A673 (cell line): ENCODE results near the gene TTC28. TPM values are rescaled to one million over a fixed set of nuclear protein-coding genes. Genes with fewer than 3 reads are reported as not detected.

Experiments
- BruUV-seq: library from RNA; stranded (reverse); fragments of 400-500 nt; replicated peaks from 2 replicates; lab custom pipeline; 2021; lab: Mats Ljungman, UMichigan
- CTCF ChIA-PET: fragments of 300-600 bp; sonication (Branson Sonifier 250); formaldehyde crosslinking; loops from one replicate; lab custom pipeline; 2022; ENCODE audit warnings: antibody characterized with exemption; lab: Charles Lee
- POLR2A ChIA-PET: fragments of 300-600 bp; sonication (Branson Sonifier 250); formaldehyde crosslinking; loops from one replicate; lab custom pipeline; 2022; ENCODE audit warnings: antibody characterized with exemption; ENCODE audit not compliant: low non-redundant PET; lab: Charles Lee
- DNase-seq: peaks from one replicate; pipeline ENCODE4 v3.0.0-alpha.2; 2015; ENCODE audit warnings: low spot score
- H3K27ac ChIP-seq: fragments of 200-600 bp; sonication (generic); 2 replicates; pipeline ENCODE4 v1.5.1; 2016; ENCODE audit warnings: mixed run types, low read depth, mild to moderate bottlenecking, mixed read lengths, antibody characterized with exemption, low read length; ENCODE audit not compliant: poor library complexity, severe bottlenecking
- H3K27me3 ChIP-seq: fragments of 200-600 bp; sonication (generic); replicated peaks from 2 replicates; pipeline ENCODE4 v1.6.1; 2017; ENCODE audit warnings: mixed run types, low read depth, mild to moderate bottlenecking, mixed read lengths, antibody characterized with exemption, low read length; ENCODE audit not compliant: insufficient read depth, poor library complexity
- H3K36me3 ChIP-seq: fragments of 200-600 bp; sonication (generic); 2 replicates; pipeline ENCODE4 v1.6.1; 2016; ENCODE audit warnings: mixed run types, mild to moderate bottlenecking, mixed read lengths, antibody characterized with exemption, low read length; ENCODE audit not compliant: insufficient read depth, poor library complexity, severe bottlenecking
- H3K4me1 ChIP-seq: fragments of 200-600 bp; sonication (generic); 2 replicates; pipeline ENCODE4 v1.6.1; 2017; ENCODE audit warnings: mixed run types, mild to moderate bottlenecking, mixed read lengths, antibody characterized with exemption, low read length; ENCODE audit not compliant: insufficient read depth, poor library complexity, severe bottlenecking
- H3K4me3 ChIP-seq: fragments of 200-600 bp; sonication (generic); 2 replicates; pipeline ENCODE4 v1.5.1; 2016; ENCODE audit warnings: low read depth, mixed run types, mild to moderate bottlenecking, mixed read lengths, low read length; ENCODE audit not compliant: poor library complexity, severe bottlenecking
- H3K9me3 ChIP-seq: fragments of 200-600 bp; sonication (generic); 2 replicates; pipeline ENCODE4 v1.6.1; 2016; ENCODE audit warnings: mixed run types, low read depth, mild to moderate bottlenecking, mixed read lengths, antibody characterized with exemption, low read length; ENCODE audit not compliant: poor library complexity, severe bottlenecking
- CTCF ChIP-seq: fragments of 300-800, 200-600 bp; sonication (generic); conservative IDR thresholded peaks from 2 replicates; pipeline ENCODE4 v1.5.1; 2017; ENCODE audit warnings: low read depth, mild to moderate bottlenecking, antibody characterized with exemption, low read length, moderate library complexity, mixed read lengths
- EZH2 ChIP-seq: fragments of 200-600 bp; sonication (generic); IDR thresholded peaks from 2 replicates; pipeline ENCODE4 v1.6.1; 2017; ENCODE audit warnings: borderline replicate concordance, low read depth, mild to moderate bottlenecking, mixed read lengths, antibody characterized with exemption, low read length; ENCODE audit not compliant: poor library complexity, severe bottlenecking
- intact Hi-C: fragments of 100-400 bp; cut with micrococcal nuclease; formaldehyde crosslinking; loops from one replicate; pipeline ENCODE4 v1.10.0; 2022; ENCODE audit not compliant: unreplicated experiment
- total RNA-seq: library from RNA; stranded (reverse); gene quantifications from 2 replicates; pipeline ENCODE4 v1.2.3, GENCODE V29; 2021

TTC28 gene
- total RNA-seq, 1 experiment from 2014 or later: 48.7 TPM

- CTCF ChIA-PET: interaction anchor here (0.6 to 2.3 kb wide), 6 partner anchors 201 to 579 kb away, joined by 3 to 16 read pairs (median 4); partner anchors contain the start of gene XBP1
- Histone ChIP-seq H3K4me1 (peaks cover 20% of the 10 kb centered on the region), H3K36me3 (no peaks in the 10 kb centered on the region), H3K27me3 (no peaks in the 10 kb centered on the region), H3K4me3 (no peak overlapping the region), H3K27ac (no peak overlapping the region), H3K9me3 (no peaks in the 10 kb centered on the region)
- BruUV-seq: no TSS peak
- DNase-seq: no peak
- POLR2A ChIA-PET: no interaction called here
- TF ChIP-seq EZH2 (no peak), CTCF (no peak)
- intact Hi-C loops: loop anchor here (1.0 to 10.0 kb wide), 4 partner anchors 230 to 645 kb away; no protein-coding TSS in a partner anchor
Measured at GRCh38 chr22:28599693-28600092, 79.9 kb downstream of the TTC28 start.

GRCh38 chr22:28597665-28598064 lies 82.0 kb downstream of the TTC28 start:
- H3K4me3 ChIP-seq: no peak overlapping the region
- H3K9me3 ChIP-seq: no peaks in the 10 kb centered on the region
- intact Hi-C loops: loop anchor here (10.0 kb wide), 2 partner anchors 573 to 647 kb away; no protein-coding TSS in a partner anchor
- H3K27me3 ChIP-seq: no peaks in the 10 kb centered on the region
- H3K27ac ChIP-seq: no peak overlapping the region
- BruUV-seq: no TSS peak
- no peaks in the 10 kb centered on the region for H3K36me3 ChIP-seq
- ChIA-PET CTCF (no interaction called here), POLR2A (no interaction called here)
- TF ChIP-seq EZH2 (no peak), CTCF (no peak)
- DNase-seq: no peak
- peaks cover 24% of the 10 kb centered on the region for H3K4me1 ChIP-seq

- Histone ChIP-seq H3K27ac (no peak overlapping the region), H3K9me3 (no peaks in the 10 kb centered on the region), H3K4me3 (no peak overlapping the region), H3K36me3 (no peaks in the 10 kb centered on the region), H3K27me3 (no peaks in the 10 kb centered on the region), H3K4me1 (peaks cover 18% of the 10 kb centered on the region)
- BruUV-seq: no TSS peak
- peak; percentile 86 for DNase-seq
- ChIA-PET POLR2A (no interaction called here), CTCF (no interaction called here)
- TF ChIP-seq EZH2 (no peak), CTCF (peak; percentile 83)
- intact Hi-C loops: loop anchor here (1.0 to 10.0 kb wide), 4 partner anchors 153 to 650 kb away; no protein-coding TSS in a partner anchor
Measured at GRCh38 chr22:28594797-28595462, 84.7 kb downstream of the TTC28 start.
